Spleen (tissue), 11 donors: ENCODE data around the gene RELCH. TPM values are rescaled to one million over a fixed set of nuclear protein-coding genes. Genes with fewer than 3 reads are reported as not detected.

Experiments
- DNase-seq: peaks from one replicate; pipeline ENCODE4 v3.0.0-alpha.2; 2020
- H3K27ac ChIP-seq, 8 donors: fragments of 200-600 bp; sonication (generic) in 7 of 8; 1 replicate in 4 of 8; 2 replicates in 4 of 8; pipeline versions ENCODE4 v1.5.0 to v1.8.0; 2016 to 2021; ENCODE audit warnings: inconsistent platforms in 4 of 8, mild to moderate bottlenecking in 4 of 8, moderate library complexity in 1 of 8
- H3K27me3 ChIP-seq, 7 donors: fragments of 200-600 bp; sonication (generic) in 6 of 7; replicated peaks in 1 of 7; 1 replicate in 4 of 7; 2 replicates in 3 of 7; pipeline versions ENCODE4 v1.5.0 to v1.8.0; 2016 to 2021; ENCODE audit warnings: inconsistent platforms in 3 of 7, mild to moderate bottlenecking in 1 of 7
- H3K36me3 ChIP-seq, 6 donors: fragments of 200-600 bp; sonication (generic) in 5 of 6; 1 replicate in 4 of 6; 2 replicates in 2 of 6; pipeline versions ENCODE4 v1.5.0 to v1.8.0; 2016 to 2021; ENCODE audit warnings: inconsistent platforms in 2 of 6
- H3K4me1 ChIP-seq, 6 donors: fragments of 200-600 bp; sonication (generic) in 5 of 6; 1 replicate in 3 of 6; 2 replicates in 3 of 6; pipeline versions ENCODE4 v1.5.0 to v1.8.0; 2016 to 2021; ENCODE audit warnings: inconsistent platforms in 3 of 6
- H3K4me3 ChIP-seq, 8 donors: fragments of 200-600 bp; sonication (generic) in 7 of 8; 1 replicate in 4 of 8; 2 replicates in 4 of 8; pipeline versions ENCODE4 v1.5.0 to v1.8.0; 2016 to 2021; ENCODE audit warnings: inconsistent platforms in 4 of 8, mild to moderate bottlenecking in 4 of 8, moderate library complexity in 2 of 8
- H3K9me3 ChIP-seq, 8 donors: fragments of 200-600 bp; sonication (generic) in 7 of 8; 1 replicate in 4 of 8; 2 replicates in 4 of 8; pipeline versions ENCODE4 v1.5.0 to v1.8.0; 2016 to 2021; ENCODE audit warnings: inconsistent platforms in 4 of 8
- POLR2A ChIP-seq, 3 donors: fragments of 450-650 bp; IDR thresholded peaks; one replicate each; pipeline ENCODE4 v1.5.1; 2017; ENCODE audit warnings: antibody characterized with exemption in 3 of 3, mild to moderate bottlenecking in 1 of 3
- POLR2AphosphoS5 ChIP-seq, 3 donors: sonication (generic); formaldehyde crosslinking; IDR thresholded peaks; one replicate each; pipeline ENCODE4 v1.5.1; 2017; ENCODE audit warnings: antibody characterized with exemption in 3 of 3
- WGBS, 5 donors: extraction: QIAGEN DNeasy Blood & Tissue Kit in 3 of 5; methylation state at CpG; one replicate each; pipeline versions ENCODE4 v1.1.5 to v1.1.7; 2013 to 2018; 5-methylcytosine and 5-hydroxymethylcytosine counted together
- intact Hi-C: fragments of 100-400 bp; cut with DNase I; formaldehyde crosslinking; loops from one replicate; pipeline ENCODE4 v1.15.0; 2023; ENCODE audit warnings: low total_unique reads
- polyA plus RNA-seq, 3 donors: library from polyadenylated mRNA; stranded (reverse); fragments of 200-250 nt; gene quantifications; one replicate each; pipeline ENCODE4 v1.2.1, GENCODE V29; 2013
- total RNA-seq, 7 donors: library from RNA; depleted of rRNA in 3 of 7; stranded (reverse); fragments of >200 nt in 3 of 7; fragmentation: NEBNext Ultra II Directional in 4 of 7; extraction: Animal tissue kit (Norgen Biotek cat#: 25700) in 4 of 7; gene quantifications; one replicate each; pipeline versions ENCODE4 v1.1.0 to v1.2.1, GENCODE V29; 2016 to 2021
- TF ChIP-seq, protein P1 (sequence below), 11 experiments: fragments of 200-600 bp in 7 of 11; fragments of 450-650 bp in 4 of 11; sonication (generic) in 4 of 11; IDR thresholded peaks in 8 of 11; conservative IDR thresholded peaks in 3 of 11; 1 replicate in 7 of 11; 2 replicates in 4 of 11; pipeline versions ENCODE4 v1.4.0 to v1.8.0; 2016 to 2021; ENCODE audit warnings: antibody characterized with exemption in 11 of 11, inconsistent platforms in 4 of 11, mild to moderate bottlenecking in 1 of 11
- donor health status: healthy with polysubstance abuse.
- donor health status: DM: no; HTN: no; CAD: no; lungs with moderate emphysema.
- donor health status: DM: no; HTN: no; CAD: no.
- donor health status: Bipolar disorder and iron deficiency.
- donor health status: healthy.
- donor health status: DM: no; HTN: no; CAD: no.
- donor health status: DM: yes; HTN: yes; CAD: no.

The RELCH gene
- total and polyA plus RNA-seq, 10 donors = 11.8 to 75.1 (median 49.3) TPM

GRCh38 chr18:62258093-62258492, 71.0 kb downstream of the RELCH start:
- H3K4me3 ChIP-seq = no peak overlapping the region
- no peak overlapping the region for H3K27ac ChIP-seq
- TF ChIP-seq POLR2A (IDR thresholded peaks at IDR 0.05) = no peak
- TF ChIP-seq, protein P1, sequence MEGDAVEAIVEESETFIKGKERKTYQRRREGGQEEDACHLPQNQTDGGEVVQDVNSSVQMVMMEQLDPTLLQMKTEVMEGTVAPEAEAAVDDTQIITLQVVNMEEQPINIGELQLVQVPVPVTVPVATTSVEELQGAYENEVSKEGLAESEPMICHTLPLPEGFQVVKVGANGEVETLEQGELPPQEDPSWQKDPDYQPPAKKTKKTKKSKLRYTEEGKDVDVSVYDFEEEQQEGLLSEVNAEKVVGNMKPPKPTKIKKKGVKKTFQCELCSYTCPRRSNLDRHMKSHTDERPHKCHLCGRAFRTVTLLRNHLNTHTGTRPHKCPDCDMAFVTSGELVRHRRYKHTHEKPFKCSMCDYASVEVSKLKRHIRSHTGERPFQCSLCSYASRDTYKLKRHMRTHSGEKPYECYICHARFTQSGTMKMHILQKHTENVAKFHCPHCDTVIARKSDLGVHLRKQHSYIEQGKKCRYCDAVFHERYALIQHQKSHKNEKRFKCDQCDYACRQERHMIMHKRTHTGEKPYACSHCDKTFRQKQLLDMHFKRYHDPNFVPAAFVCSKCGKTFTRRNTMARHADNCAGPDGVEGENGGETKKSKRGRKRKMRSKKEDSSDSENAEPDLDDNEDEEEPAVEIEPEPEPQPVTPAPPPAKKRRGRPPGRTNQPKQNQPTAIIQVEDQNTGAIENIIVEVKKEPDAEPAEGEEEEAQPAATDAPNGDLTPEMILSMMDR (IDR thresholded peaks at IDR 0.05 in 8 of 11, conservative IDR thresholded peaks at IDR 0.05 in 3 of 11) = no peak
- no peak for TF ChIP-seq POLR2AphosphoS5 (IDR thresholded peaks at IDR 0.05)
- no peaks in the 10 kb centered on the region for H3K9me3 ChIP-seq
- H3K4me1 ChIP-seq = peaks cover 0 to 15% (median 0%) of the 10 kb centered on the region in 6 donors
- intact Hi-C loops = no loop called here
- H3K36me3 ChIP-seq = peaks cover 0 to 93% (median 62%) of the 10 kb centered on the region in 6 donors
- H3K27me3 ChIP-seq = no peaks in the 10 kb centered on the region
- no peak for DNase-seq

GRCh38 chr18:62258616-62259015, 71.6 kb downstream of the RELCH start:
- intact Hi-C loops = no loop called here
- Histone ChIP-seq H3K27me3 (no peaks in the 10 kb centered on the region), H3K27ac (no peak overlapping the region), H3K9me3 (no peaks in the 10 kb centered on the region), H3K4me1 (peaks cover 0 to 15% (median 0%) of the 10 kb centered on the region in 6 donors), H3K36me3 (peaks cover 0 to 98% (median 63%) of the 10 kb centered on the region in 6 donors), H3K4me3 (no peak overlapping the region)
- no peak for DNase-seq
- TF ChIP-seq, protein P1 (IDR thresholded peaks at IDR 0.05 in 8 of 11, conservative IDR thresholded peaks at IDR 0.05 in 3 of 11) = no peak
- no peak for TF ChIP-seq POLR2AphosphoS5 (IDR thresholded peaks at IDR 0.05)
- TF ChIP-seq POLR2A (IDR thresholded peaks at IDR 0.05) = no peak

DNA sequence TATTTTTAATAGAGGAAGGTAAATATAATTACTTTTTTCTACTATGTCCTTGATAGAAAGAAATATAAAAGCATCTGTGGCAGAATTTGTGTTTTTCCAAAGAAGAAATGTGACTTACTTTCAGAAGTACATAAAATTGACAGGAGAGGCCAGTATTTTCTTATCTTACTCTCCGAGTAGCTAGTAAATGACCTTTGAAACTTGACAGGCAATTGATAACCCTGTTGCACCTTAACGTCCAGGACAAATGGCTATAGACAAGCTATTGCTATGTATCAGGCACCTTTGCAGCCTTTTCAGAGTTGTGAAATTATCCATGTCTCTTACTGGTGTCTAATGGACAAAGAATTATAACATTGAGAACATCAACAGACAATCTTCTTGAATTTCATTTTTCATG, 75.0 kb downstream of the RELCH start:
- no peaks in the 10 kb centered on the region for H3K9me3 ChIP-seq
- no peak overlapping the region for H3K4me3 ChIP-seq
- H3K27ac ChIP-seq = no peak overlapping the region
- peaks cover 5 to 100% (median 75%) of the 10 kb centered on the region in 6 donors for H3K36me3 ChIP-seq
- TF ChIP-seq, protein P1 (IDR thresholded peaks at IDR 0.05 in 8 of 11, conservative IDR thresholded peaks at IDR 0.05 in 3 of 11) = no peak
- TF ChIP-seq POLR2AphosphoS5 (IDR thresholded peaks at IDR 0.05) = no peak
- no peak for TF ChIP-seq POLR2A (IDR thresholded peaks at IDR 0.05)
- peaks cover 0 to 15% (median 0%) of the 10 kb centered on the region in 6 donors for H3K4me1 ChIP-seq
- intact Hi-C loops = no loop called here
- DNase-seq = no peak
- WGBS, 5 donors = 71 to 84% (median 72%) methylated on average over 2 of the region's 2 CpGs
- no peaks in the 10 kb centered on the region for H3K27me3 ChIP-seq

DNA sequence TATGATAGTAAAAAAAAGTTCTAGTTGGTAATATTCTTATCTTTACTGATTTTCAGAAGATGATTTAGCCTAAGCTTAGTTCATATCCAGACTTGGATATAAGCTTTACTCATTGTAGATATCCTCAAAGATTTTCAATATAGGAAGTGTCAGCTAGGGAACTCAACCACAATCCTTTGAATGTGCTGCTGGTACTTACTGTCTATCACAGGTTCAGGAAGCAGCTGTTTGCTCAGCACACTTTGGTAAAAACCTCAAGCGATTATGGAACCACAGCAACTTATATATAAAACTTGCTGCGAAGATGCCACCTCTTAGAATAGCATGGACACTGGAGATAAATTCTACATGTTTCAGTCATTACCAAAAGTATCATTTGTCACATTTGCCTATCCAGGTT, 77.9 kb downstream of the RELCH start:
- intact Hi-C loops = no loop called here
- Histone ChIP-seq H3K27ac (no peak overlapping the region), H3K9me3 (no peaks in the 10 kb centered on the region), H3K4me1 (no peaks in the 10 kb centered on the region), H3K4me3 (no peak overlapping the region), H3K27me3 (no peaks in the 10 kb centered on the region), H3K36me3 (peaks cover 5 to 97% (median 67%) of the 10 kb centered on the region in 6 donors)
- no peak for TF ChIP-seq POLR2A (IDR thresholded peaks at IDR 0.05)
- WGBS, 5 donors = 30 to 55% (median 34%) methylated on average over 2 of the region's 2 CpGs
- DNase-seq = no peak

DNA sequence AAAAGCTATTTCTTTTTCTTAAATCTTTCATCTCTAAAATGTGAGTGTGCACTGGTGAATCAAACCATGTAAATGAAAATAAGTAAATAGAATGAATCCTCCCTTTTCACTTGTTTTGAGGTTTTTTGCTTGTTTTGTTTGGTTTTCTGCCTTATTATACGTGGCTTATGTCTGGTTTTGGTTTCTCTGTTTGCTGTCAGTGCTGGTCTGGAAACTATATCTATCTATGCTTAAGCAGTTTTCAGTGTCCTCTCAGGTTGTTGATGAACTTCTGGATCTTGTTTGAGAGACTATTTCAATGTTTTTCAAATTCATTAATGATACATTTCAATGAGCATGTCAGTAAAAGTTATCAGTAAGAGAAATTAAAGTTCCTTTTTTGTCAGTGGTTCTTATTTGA, 90.0 kb downstream of the RELCH start:
- no peak overlapping the region for H3K4me3 ChIP-seq
- H3K4me1 ChIP-seq = peaks cover 0 to 8% (median 0%) of the 10 kb centered on the region in 6 donors
- 73 to 96% (median 88%) methylated on average over 1 of the region's 1 CpG for WGBS, 5 donors
- no peak for DNase-seq
- no peak overlapping the region for H3K27ac ChIP-seq
- no peaks in the 10 kb centered on the region for H3K27me3 ChIP-seq
- intact Hi-C loops = no loop called here
- TF ChIP-seq POLR2A (IDR thresholded peaks at IDR 0.05) (no peak), POLR2AphosphoS5 (IDR thresholded peaks at IDR 0.05) (no peak)
- TF ChIP-seq, protein P1 (IDR thresholded peaks at IDR 0.05 in 8 of 11, conservative IDR thresholded peaks at IDR 0.05 in 3 of 11) = no peak
- H3K9me3 ChIP-seq = no peaks in the 10 kb centered on the region
- H3K36me3 ChIP-seq = peaks cover 0 to 85% (median 43%) of the 10 kb centered on the region in 6 donors
